D721Med (cell line): Measurements from ENCODE around the gene WNK3.
"Not testable (repeated sequence)": the region's sequence is repeated elsewhere in the genome, so short reads cannot be mapped to it uniquely, and the experiment has no call there.

Experiments used
- DNase-seq: peaks from one replicate; pipeline ENCODE4 v3.0.0; 2011; ENCODE audit warnings: low spot score; ENCODE audit not compliant: insufficient read length
- FAIRE-seq: peaks from 2 replicates; lab custom pipeline; 2011; peaks lifted over from hg19 to GRCh38; lab: Jason Lieb, UNC
- TF ChIP-seq, protein P1 (sequence below): IDR thresholded peaks from 2 replicates; pipeline ENCODE4 v1.5.1; 2012; ENCODE audit warnings: mild to moderate bottlenecking, control low read depth; ENCODE audit not compliant: insufficient read depth; ENCODE audit errors: missing control alignments

Gene WNK3

DNA sequence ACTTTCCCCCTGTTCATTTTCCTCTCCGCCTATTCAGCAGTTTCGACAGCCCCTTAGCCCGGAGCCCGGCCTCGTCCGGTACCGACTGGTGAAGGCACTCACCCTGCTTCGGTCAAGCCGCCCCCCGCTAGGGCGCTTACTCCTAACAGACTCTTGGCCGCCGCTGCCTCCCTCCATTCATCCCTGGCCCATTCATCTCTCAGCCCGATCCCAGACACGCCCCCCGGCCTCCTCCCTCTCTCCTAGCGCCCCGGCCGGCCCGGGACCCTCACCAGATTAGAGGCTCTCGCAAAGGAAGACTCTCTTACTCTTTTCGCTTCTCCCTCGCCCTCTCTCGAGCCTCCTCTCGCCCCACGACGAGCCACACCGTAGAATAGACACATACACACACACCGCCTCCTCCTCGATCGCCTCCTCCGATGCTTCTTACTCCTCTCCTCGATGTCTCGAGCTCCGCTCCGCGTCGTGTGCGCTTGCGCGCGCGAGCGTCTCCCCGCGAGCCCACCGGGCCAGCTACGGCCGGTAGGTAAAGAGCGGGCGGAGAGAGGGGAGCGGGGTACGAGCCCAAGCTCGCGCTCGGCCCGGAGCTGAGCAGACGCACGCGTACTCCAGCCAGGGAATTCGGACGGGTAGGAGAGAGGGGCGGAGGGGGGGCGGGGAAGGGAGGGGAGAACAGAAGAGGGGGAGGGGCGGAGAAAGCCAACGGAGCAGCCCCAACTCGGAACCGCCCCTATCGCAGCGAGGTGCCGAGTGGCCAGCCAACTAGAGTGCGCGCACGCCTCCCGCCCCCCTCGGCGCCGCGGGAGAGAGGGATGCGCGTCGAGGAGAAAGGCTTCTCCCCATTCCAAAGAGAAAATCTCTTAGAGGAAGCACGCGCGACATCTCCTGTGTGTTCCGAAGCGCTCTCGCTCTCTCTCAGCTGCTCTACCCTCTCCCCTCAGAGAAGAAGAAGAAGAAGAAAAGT, at the start of gene WNK3:
WNK3 (minus strand) TSS at position 633 of the 964 bp plus-strand sequence.
- TF ChIP-seq, protein P1, sequence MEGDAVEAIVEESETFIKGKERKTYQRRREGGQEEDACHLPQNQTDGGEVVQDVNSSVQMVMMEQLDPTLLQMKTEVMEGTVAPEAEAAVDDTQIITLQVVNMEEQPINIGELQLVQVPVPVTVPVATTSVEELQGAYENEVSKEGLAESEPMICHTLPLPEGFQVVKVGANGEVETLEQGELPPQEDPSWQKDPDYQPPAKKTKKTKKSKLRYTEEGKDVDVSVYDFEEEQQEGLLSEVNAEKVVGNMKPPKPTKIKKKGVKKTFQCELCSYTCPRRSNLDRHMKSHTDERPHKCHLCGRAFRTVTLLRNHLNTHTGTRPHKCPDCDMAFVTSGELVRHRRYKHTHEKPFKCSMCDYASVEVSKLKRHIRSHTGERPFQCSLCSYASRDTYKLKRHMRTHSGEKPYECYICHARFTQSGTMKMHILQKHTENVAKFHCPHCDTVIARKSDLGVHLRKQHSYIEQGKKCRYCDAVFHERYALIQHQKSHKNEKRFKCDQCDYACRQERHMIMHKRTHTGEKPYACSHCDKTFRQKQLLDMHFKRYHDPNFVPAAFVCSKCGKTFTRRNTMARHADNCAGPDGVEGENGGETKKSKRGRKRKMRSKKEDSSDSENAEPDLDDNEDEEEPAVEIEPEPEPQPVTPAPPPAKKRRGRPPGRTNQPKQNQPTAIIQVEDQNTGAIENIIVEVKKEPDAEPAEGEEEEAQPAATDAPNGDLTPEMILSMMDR, result no peak
- DNase-seq, result no peak
- FAIRE-seq, result no peak

DNA sequence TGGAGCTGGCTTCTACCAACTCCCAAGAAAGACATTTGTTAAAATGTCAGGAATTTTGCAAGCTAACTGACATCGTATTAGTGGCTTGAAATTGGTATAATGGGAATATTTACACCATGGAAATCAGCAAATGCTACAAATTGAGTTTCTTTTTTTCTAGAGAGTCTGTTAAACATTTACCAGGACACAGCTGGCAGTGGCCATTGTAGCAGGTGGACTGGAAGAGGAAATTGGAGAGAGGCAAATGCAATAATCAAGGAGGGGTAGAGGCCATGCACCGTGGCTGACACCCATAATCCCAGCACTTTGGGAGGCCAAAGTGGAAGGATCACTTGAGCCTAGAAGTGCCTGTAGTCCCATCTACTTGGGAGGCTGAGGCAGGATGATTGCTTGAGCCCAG, 49.4 kb upstream of the WNK3 start:
- FAIRE-seq (no peak), DNase-seq (no peak)
- TF ChIP-seq, protein P1, result no peak

DNA sequence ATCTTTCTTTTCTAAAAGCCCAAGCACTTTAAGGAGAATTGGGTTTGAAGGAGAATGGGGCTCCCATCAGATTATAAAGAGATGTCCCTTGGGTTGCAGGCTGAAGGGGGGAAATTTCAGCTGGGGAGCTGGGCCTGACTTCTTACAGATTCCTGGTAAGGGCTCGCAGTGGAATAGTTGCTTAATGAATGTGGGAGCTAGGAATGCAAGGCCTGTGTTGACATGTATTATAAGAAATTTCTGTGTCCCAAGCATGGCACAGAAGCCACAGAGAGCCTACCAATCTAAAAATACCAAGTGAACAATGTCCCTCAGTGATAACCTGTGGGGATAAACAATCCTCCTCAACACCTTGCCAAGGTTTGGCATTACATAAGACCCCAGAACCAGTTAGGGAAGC, 39.3 kb upstream of the WNK3 start:
- no peak for FAIRE-seq
- DNase-seq, result no peak
- TF ChIP-seq, protein P1, result no peak

DNA sequence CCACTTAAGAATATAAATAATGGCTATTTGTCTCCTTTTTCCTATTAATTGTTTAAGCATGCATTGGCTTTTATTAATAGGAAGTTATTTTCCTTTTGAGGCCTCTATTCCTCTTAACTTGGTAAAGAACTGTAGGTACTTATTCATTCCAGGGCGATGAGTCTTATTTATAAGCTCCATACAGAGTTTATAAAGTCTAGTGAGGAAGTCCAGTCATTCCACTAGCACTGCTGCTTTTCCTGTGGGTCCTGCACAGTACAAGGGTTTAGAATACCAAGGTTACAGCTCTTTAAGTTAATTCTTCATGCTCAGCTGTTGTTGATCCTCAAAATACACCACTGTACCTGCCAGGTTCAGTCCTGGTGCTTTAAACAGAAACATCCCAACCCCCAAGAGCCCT, 28.5 kb upstream of the WNK3 start:
- no peak for FAIRE-seq
- TF ChIP-seq, protein P1, result no peak
- no peak for DNase-seq

DNA sequence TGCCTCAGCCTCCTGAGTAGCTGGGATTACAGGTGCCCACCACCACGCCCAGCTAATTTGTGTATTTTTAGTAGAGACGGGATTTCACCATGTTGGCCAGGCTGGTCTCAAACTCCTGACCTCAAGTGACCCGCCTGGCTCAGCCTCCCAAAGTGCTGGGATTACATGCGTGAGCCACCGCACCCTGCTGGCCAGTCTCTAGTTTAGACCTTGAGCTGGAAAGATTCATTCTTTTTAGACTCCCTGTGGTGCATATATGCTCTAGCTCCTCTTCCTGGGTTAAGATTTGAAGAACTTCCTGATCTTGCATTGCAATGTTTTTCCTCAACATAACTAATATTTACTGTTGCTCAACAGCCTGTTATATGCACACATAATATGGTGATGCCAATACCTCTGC, 26.8 kb upstream of the WNK3 start:
- not testable (repeated sequence) for FAIRE-seq, DNase-seq

DNA sequence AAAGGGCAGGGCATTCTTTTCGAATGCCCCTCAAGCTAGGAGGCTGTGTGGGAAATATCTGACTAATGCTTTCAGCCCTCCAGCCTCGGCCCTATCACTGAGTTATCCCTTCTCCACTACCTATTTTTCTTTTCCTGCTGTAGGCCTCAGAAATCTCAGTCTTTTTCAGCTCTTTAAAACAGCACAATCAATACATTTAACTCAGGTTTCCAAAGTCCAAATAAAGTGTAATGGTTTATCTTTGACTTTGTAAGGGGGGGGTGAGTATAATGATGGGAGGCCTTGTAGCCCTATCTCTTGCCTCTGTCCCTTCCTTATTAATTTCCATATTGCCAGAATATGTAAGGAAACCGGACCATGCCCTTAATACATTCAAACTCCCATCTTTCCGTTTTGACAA, 1.6 kb upstream of the WNK3 start:
- FAIRE-seq (no peak), DNase-seq (no peak)
- TF ChIP-seq, protein P1, result no peak

DNA sequence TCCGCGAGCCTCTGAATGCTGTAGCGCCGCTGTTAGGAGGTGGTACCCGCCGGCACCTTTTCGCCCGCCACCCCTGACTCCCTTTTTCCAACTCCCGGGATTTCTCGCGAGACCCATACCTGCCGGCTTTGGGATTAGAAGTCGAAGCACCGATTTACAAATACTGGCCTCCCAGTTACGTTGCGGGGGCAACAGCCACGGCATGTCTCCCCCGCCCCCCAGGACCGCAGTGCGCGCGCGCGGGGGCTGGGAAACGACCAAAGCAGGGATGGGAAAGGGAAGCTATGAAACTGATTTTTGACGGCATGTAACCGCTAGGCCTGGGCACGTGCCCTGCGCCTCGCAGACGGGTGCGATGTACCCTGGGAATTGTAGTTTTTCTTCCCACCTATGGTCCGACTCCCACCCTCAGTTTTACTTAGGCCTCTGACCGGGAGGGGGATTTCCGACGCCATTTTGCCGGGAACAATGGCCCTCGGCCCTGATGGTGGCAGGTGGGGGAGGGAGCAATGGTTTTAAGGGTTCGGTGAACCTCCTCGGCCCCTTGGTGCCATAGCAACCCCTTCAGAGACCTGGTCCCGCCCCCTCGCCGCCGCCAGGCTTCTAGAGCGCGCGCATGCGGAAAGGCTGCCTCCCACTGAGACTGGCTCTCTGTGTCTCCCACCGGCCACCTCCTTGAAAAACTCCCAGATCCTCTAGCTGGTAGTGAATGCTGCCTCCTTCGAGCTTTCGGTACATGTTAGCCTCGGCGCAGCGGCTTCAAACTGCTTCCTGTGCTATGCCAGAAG, 772 bp upstream of the WNK3 start:
- peak; percentile 53 for FAIRE-seq
- no peak for DNase-seq
- TF ChIP-seq, protein P1, result no peak
